ES-I3 (cell line): Measurements from ENCODE around the gene SGSM2.
A peak's percentile ranks its signal among the peaks of the same experiment; 100 is the strongest.

Experiments used
- H3K36me3 ChIP-seq: 2 replicates; pipeline ENCODE4 v1.6.1; 2013; ENCODE audit warnings: mild to moderate bottlenecking, low read length, control low read depth, moderate library complexity; ENCODE audit not compliant: insufficient read depth
- H3K4me1 ChIP-seq: 2 replicates; pipeline ENCODE4 v1.6.1; 2013; ENCODE audit warnings: mild to moderate bottlenecking, control low read depth, low read length; ENCODE audit not compliant: insufficient read depth
- H3K9ac ChIP-seq: 2 replicates; pipeline ENCODE4 v1.6.1; 2013; ENCODE audit warnings: low read depth, mild to moderate bottlenecking, low read length, moderate library complexity
- H3K9me3 ChIP-seq: 2 replicates; pipeline ENCODE4 v1.6.1; 2013; ENCODE audit warnings: mild to moderate bottlenecking, low read length, moderate library complexity; ENCODE audit not compliant: control insufficient read depth, insufficient read depth

SGSM2 gene

GRCh38 chr17:2393174-2393953 is 56.1 kb downstream of the SGSM2 start:
- Histone ChIP-seq H3K36me3 (no peaks in the 10 kb centered on the region), H3K4me1 (peaks cover 23% of the 10 kb centered on the region), H3K9ac (peak overlapping the region; percentile 81), H3K9me3 (no peaks in the 10 kb centered on the region)

DNA sequence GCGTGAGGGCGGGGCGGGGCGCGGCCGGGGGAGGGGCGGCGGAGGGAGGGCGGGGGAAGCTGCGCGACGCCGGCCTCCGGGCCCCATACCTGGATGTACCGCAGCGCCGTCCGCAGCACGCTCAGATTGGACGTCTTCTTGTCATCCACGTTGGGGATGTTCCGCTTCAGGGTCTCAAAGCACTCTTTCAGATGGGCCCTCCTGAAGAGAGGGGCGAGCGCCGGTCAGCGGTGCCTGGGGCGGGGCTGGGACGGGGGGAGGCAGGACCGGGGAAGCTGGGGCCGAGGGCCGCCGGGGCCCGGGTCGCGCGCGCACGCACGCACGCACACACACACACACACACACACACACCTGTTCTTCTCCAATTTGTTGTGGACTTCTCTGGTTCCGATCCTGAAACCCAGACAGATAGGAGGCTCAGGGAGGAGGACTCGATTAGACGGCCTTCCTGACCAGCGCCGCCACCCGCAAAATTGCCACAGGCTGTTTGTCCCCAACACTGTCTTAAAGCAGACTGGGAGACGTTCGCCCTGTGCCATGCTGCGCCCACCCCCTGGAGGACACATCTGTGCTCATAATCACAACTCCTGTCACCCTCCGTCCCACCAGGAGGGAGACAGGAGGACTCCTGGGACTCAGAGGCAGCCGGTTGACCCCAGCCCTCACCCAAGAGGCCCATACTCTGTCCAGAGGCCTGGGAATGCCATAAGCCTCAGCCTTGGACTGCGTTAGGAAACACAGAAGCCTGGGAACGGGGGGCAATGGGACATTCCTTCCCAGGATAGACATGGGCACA is 56.9 kb downstream of the SGSM2 start:
- Histone ChIP-seq H3K9ac (peak overlapping the region; percentile 22; the same call in 1 of the 2 replicates), H3K9me3 (no peaks in the 10 kb centered on the region), H3K4me1 (peaks cover 24% of the 10 kb centered on the region), H3K36me3 (no peaks in the 10 kb centered on the region)

- H3K4me1 ChIP-seq: peaks cover 23% of the 10 kb centered on the region
- no peak overlapping the region for H3K9ac ChIP-seq
- no peaks in the 10 kb centered on the region for H3K36me3 ChIP-seq
- H3K9me3 ChIP-seq: no peaks in the 10 kb centered on the region
Observed at GRCh38 chr17:2394775-2395201, 57.5 kb downstream of the SGSM2 start.

GRCh38 chr17:2395258-2396181 is 58.2 kb downstream of the SGSM2 start:
- Histone ChIP-seq H3K4me1 (peaks cover 21% of the 10 kb centered on the region), H3K36me3 (no peaks in the 10 kb centered on the region), H3K9me3 (no peaks in the 10 kb centered on the region), H3K9ac (no peak overlapping the region)

DNA sequence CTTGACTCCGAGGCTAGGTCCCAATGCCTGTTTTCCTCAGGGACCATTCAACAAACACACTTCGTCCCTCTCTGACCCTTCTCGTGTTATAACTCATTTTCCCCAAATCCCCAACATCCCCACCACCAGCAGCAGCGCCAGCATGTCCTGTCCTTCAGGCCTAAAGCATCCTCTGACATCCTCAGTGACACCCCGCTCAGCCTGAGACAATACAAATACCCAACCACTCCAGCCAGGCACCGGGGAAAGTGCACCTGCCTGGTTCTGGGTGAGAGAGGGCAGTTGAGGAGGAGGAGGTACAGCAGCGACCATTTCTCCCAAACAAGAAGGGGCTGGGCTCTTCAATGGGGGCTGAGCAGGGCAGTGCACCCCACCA is 58.9 kb downstream of the SGSM2 start:
- Histone ChIP-seq H3K36me3 (no peaks in the 10 kb centered on the region), H3K4me1 (peaks cover 21% of the 10 kb centered on the region), H3K9me3 (no peaks in the 10 kb centered on the region), H3K9ac (peak overlapping the region; percentile 37; the same call in 1 of the 2 replicates)

GRCh38 chr17:2396568-2397246 is 59.4 kb downstream of the SGSM2 start:
- H3K4me1 ChIP-seq: peaks cover 21% of the 10 kb centered on the region
- H3K9me3 ChIP-seq: no peaks in the 10 kb centered on the region
- H3K9ac ChIP-seq: peak overlapping the region; percentile 37
- no peaks in the 10 kb centered on the region for H3K36me3 ChIP-seq

GRCh38 chr17:2397247-2398171 is 60.2 kb downstream of the SGSM2 start:
- H3K9me3 ChIP-seq: no peaks in the 10 kb centered on the region
- peak overlapping the region; percentile 37 for H3K9ac ChIP-seq
- no peaks in the 10 kb centered on the region for H3K36me3 ChIP-seq
- H3K4me1 ChIP-seq: peaks cover 22% of the 10 kb centered on the region

DNA sequence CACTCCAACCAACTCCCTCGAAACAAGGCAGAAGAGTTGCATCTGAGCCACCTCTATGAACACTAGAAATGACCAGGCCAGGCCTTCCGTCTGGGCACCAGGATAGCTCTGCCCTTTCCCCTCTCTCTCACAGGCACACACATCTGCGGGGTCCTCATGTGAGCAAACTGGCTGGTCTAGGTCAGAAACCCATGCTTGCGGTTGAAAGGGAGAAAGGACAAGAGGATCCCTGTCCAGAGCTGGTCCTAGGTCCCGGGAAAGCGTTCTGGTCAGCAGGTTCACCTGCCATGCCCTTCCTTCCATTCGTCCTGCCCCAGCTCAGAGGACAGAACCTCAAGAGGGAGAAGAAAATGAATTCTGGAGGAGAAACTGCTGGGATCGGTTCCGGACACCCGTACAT is 60.9 kb downstream of the SGSM2 start:
- Histone ChIP-seq H3K9ac (peak overlapping the region; percentile 66), H3K4me1 (peaks cover 25% of the 10 kb centered on the region), H3K36me3 (no peaks in the 10 kb centered on the region), H3K9me3 (no peaks in the 10 kb centered on the region)

DNA sequence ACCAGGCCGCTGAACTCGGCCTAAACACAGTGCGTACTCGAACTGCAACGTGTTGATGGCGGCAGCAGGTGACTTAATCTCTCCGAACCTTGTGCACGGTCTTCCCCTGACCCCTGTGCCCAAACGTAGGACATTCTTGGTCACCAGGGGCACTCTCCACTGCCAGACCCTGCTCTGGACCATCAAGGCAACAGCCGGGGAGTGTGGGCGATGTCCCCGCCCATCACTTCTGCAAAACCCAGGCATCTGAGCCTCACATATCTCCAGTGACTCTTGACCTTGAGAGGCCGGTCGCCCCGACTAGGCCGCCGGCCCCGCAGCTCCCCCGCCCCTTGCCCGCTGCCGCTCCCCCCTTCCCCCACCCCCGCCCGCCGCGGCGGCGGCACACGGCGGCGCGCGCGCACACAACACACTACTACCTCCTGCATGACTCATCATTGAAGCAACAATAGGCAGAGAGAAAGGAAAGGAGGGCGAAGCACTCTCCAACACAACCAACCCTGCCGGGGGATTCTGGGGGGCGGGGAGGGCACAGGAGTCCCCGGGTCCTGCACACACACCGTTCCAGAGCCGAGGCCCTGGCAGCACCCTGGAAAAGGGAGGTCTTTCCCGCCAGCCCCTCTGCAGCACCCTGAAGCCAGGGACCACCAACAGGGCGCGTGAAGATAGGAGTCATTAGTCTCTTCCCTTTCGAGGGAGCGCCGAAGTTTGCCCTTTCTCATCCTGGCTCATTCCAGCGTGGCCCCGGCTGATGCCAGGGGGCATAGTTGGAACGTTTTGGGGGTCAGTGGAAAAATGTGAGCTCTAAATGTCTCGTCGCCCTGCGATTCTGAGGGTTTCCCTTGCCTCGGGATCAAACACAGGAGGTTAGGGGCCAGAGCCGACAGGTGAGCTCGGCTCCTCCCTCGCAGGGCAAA is 61.6 kb downstream of the SGSM2 start:
- Histone ChIP-seq H3K9me3 (no peaks in the 10 kb centered on the region), H3K9ac (peak overlapping the region; percentile 90), H3K36me3 (no peaks in the 10 kb centered on the region), H3K4me1 (peaks cover 25% of the 10 kb centered on the region)

- Histone ChIP-seq H3K9ac (peak overlapping the region; percentile 90), H3K4me1 (peaks cover 25% of the 10 kb centered on the region), H3K9me3 (no peaks in the 10 kb centered on the region), H3K36me3 (no peaks in the 10 kb centered on the region)
Observed at GRCh38 chr17:2399572-2400473, 62.5 kb downstream of the SGSM2 start.

DNA sequence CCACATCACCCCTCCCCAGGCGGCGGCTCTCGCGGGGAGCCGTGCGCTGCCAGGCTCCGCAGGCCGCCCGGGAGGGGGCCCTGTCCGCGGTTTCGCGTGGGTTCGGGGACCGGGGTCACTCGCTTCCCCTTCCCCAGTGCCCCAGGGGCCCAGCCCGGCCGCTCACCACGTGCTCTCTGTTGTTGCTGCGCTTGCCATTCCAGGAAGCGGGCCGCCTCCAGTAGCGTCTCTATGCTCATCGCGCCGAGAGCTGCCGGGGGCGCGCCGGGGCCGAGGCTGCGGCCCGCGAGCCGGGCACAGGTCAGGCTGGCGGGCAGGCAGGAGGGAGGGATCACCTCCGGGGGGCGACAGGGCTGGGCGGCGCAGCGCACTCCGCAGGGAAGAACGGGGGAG is 63.2 kb downstream of the SGSM2 start:
- Histone ChIP-seq H3K4me1 (peaks cover 25% of the 10 kb centered on the region), H3K36me3 (no peaks in the 10 kb centered on the region), H3K9me3 (no peaks in the 10 kb centered on the region), H3K9ac (peak overlapping the region; percentile 90)
